ENCODE measurements around the gene SIX3. TPM values are rescaled to one million over a fixed set of nuclear protein-coding genes. Genes with fewer than 3 reads are reported as not detected.

SIX3 gene
- total and polyA plus RNA-seq, 7 donors = not detected

DNA sequence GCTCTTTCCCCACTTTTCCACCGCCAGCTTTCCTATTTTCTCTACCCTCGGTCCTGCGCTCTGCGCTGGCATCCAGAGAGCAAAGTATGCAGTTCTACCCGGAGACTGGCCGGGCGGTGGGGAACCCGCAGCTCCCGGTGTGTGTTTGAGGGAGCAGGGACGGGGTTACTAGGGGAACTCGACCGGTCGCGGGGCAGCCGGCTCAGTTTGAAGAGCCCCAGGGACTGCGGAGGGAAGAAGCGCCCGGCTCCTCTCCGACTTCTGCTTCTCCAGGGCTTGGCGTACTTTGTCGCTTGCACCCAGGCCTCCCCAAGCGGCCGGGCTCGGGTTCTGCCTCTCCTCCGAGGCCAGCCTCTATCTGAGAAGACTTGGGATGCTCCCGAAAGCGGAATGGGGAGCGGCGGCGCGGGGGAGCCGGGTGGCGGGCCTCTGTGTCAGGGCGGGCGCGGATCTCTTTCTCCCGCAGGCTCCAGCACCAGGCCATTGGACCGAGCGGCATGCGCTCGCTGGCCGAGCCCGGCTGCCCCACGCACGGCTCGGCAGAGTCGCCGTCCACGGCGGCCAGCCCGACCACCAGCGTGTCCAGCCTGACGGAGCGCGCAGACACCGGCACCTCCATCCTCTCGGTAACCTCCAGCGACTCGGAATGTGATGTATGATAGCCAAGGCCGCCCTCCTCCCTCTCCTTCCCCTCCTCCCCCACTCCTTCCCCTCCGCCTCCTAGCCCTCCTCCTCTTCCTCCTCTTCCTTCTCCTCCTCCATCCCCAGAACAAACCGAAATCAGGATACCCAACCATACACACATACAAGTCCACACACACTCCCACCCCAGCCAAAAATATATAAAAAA lies 2.8 kb downstream of the SIX3 start:
- H3K4me1 ChIP-seq = peaks cover 0 to 45% (median 36%) of the 10 kb centered on the region in 4 donors
- no peaks in the 10 kb centered on the region for H3K9me3 ChIP-seq
- no peak for DNase-seq
- H3K27me3 ChIP-seq = peaks cover 42 to 95% (median 82%) of the 10 kb centered on the region in 3 donors
- H3K27ac ChIP-seq = no peak overlapping the region
- no peaks in the 10 kb centered on the region for H3K36me3 ChIP-seq
- intact Hi-C loops (cut with DNase I) = no loop called here
- WGBS, 2 donors = 9 to 11% methylated on average over 62 of the region's 62 CpGs
- TF ChIP-seq EP300 (IDR thresholded peaks at IDR 0.05) (no peak), POLR2A (IDR thresholded peaks at IDR 0.05) (no peak), POLR2AphosphoS5 (IDR thresholded peaks at IDR 0.05) (no peak)
- TF ChIP-seq, protein P1, sequence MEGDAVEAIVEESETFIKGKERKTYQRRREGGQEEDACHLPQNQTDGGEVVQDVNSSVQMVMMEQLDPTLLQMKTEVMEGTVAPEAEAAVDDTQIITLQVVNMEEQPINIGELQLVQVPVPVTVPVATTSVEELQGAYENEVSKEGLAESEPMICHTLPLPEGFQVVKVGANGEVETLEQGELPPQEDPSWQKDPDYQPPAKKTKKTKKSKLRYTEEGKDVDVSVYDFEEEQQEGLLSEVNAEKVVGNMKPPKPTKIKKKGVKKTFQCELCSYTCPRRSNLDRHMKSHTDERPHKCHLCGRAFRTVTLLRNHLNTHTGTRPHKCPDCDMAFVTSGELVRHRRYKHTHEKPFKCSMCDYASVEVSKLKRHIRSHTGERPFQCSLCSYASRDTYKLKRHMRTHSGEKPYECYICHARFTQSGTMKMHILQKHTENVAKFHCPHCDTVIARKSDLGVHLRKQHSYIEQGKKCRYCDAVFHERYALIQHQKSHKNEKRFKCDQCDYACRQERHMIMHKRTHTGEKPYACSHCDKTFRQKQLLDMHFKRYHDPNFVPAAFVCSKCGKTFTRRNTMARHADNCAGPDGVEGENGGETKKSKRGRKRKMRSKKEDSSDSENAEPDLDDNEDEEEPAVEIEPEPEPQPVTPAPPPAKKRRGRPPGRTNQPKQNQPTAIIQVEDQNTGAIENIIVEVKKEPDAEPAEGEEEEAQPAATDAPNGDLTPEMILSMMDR (IDR thresholded peaks at IDR 0.05) = no peak
- peak overlapping the region in 2 of 4 donors; percentile 6 to 12 for H3K4me3 ChIP-seq

DNA sequence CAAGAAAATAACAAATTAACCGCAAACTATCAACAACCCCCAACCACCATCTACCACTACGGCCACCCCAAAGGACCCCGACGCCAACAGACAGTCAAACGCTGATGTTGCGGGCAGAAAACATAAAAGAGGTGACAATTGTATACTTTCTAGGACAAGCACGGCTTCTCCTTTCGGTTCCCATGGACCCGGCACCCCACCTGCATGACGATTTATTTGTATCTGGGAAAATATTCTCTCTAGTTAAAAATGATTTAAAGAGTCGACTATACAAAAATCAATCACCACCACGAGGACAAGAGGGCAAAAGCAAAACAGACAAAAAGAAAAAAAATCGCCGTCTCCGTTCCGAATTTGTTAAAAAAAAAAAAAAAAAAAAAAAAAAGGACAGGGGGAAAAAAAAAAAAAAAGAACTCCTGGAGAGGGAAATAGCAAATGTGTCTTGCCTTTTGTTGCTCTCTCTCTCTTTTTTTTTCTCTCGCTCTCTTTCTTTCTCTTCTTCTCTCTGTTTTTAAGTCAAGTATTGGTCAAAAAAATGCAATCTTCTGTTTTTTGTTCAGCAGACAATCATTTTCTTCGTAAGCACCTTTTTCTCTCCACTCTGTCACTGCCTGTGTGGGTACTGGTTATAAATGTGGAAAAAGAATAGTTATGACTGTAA lies 3.6 kb downstream of the SIX3 start:
- Histone ChIP-seq H3K4me1 (peaks cover 0 to 48% (median 37%) of the 10 kb centered on the region in 4 donors), H3K27me3 (peaks cover 39 to 95% (median 82%) of the 10 kb centered on the region in 3 donors)

DNA sequence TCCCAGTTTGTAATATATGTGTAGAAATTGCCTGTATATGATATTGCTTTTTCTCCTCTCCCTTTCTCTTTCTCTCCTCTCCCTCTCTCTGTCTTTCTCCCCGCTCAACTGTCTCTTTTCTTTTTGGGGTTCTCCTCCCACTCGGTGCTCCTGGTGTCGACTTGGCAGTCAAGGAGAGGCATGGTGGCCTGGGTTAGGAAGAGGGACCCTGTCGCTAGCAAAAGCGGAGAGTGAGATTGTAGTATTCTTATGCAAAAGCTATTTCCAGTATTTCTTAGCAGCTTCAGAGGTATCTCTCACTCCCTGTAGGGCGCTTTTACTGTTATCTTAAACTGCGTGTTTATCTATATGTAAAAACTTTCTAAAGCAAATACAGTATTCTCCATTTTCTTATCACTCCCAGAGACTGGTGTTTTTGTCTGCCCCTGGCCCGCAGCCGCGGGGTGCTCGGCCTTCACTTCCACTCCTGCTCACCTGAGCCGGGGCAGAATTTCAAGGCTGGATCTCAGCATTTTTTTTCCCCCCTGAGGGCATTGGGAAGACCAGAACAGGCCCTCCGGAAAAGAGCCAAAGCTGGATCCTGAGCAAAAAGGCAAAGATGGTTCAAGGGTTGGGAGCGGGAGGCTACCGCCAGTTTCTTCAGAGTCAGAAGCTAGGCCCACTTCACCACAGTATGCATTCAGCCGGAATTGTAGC lies 4.3 kb downstream of the SIX3 start:
- TF ChIP-seq, protein P1 (IDR thresholded peaks at IDR 0.05) = no peak
- TF ChIP-seq POLR2A (IDR thresholded peaks at IDR 0.05) (no peak), POLR2AphosphoS5 (IDR thresholded peaks at IDR 0.05) (no peak), EP300 (IDR thresholded peaks at IDR 0.05) (no peak)
- H3K4me3 ChIP-seq = no peak overlapping the region
- peaks cover 35 to 95% (median 84%) of the 10 kb centered on the region in 3 donors for H3K27me3 ChIP-seq
- H3K36me3 ChIP-seq = no peaks in the 10 kb centered on the region
- 44 to 62% methylated on average over 16 of the region's 16 CpGs for WGBS, 2 donors
- DNase-seq = no peak
- H3K9me3 ChIP-seq = no peaks in the 10 kb centered on the region
- intact Hi-C loops (cut with DNase I) = no loop called here
- H3K4me1 ChIP-seq = peaks cover 0 to 47% (median 37%) of the 10 kb centered on the region in 4 donors
- H3K27ac ChIP-seq = no peak overlapping the region

More for the DNA sequence above, 3.6 kb downstream of the SIX3 start:
- Histone ChIP-seq H3K4me3 (peak overlapping the region in 2 of 4 donors; percentile 6 to 12), H3K9me3 (no peaks in the 10 kb centered on the region), H3K36me3 (no peaks in the 10 kb centered on the region), H3K27ac (no peak overlapping the region)
- no peak for DNase-seq
- intact Hi-C loops (cut with DNase I) = no loop called here
- WGBS, 2 donors = 13 to 16% methylated on average over 18 of the region's 18 CpGs
- TF ChIP-seq, protein P1 (IDR thresholded peaks at IDR 0.05) = no peak
- TF ChIP-seq POLR2AphosphoS5 (IDR thresholded peaks at IDR 0.05) (no peak), POLR2A (IDR thresholded peaks at IDR 0.05) (no peak), EP300 (IDR thresholded peaks at IDR 0.05) (no peak)

DNA sequence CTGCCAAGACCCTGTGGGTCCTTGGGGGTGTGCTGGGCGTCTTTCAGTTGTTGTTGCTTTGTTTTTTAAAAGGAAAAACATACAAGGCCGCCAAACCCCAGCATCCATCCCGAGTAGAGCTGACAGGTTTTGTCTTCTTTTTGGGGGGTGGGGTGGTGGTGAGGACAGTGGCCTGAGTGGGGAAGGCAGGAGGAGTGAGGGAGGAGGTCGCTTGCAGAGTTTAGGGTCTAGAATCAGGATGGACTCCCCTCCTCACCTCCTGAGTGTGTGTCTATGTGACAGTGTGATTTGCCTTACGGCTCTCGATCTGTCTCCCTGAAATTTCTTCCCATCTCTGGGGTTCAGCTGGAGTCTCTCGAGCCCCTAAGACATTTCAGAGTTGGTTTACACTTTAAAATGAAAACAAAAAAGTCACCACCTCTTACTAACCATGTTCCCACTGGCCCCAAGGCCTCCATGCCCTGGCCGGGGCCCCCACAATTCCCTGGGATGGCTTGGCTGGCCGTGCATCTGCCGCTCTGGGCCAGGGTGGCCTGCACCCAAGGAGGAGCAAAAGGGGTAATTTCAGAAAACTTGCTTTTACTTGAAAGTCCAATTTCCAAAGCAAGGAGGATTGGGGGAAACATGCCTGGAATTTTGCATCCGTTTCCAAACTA lies 5.0 kb downstream of the SIX3 start:
- no peak for DNase-seq
- Histone ChIP-seq H3K27me3 (peaks cover 31 to 95% (median 84%) of the 10 kb centered on the region in 3 donors), H3K4me1 (peaks cover 0 to 41% (median 31%) of the 10 kb centered on the region in 4 donors), H3K27ac (no peak overlapping the region), H3K4me3 (no peak overlapping the region), H3K9me3 (no peaks in the 10 kb centered on the region), H3K36me3 (no peaks in the 10 kb centered on the region)
- WGBS, 2 donors = 66 to 84% methylated on average over 11 of the region's 11 CpGs
- intact Hi-C loops (cut with DNase I) = no loop called here
- TF ChIP-seq, protein P1 (IDR thresholded peaks at IDR 0.05) = no peak
- TF ChIP-seq EP300 (IDR thresholded peaks at IDR 0.05) (no peak), POLR2AphosphoS5 (IDR thresholded peaks at IDR 0.05) (no peak), POLR2A (IDR thresholded peaks at IDR 0.05) (no peak)
